ENCODE results near the gene PDZD4. TPM values are rescaled to one million over a fixed set of nuclear protein-coding genes. Genes with fewer than 3 reads are reported as not detected.

Gene PDZD4
- total RNA-seq, result 1 to 10 TPM in 1 of 2 donors, under 1 TPM in 1; 0.28 to 1.8 TPM
- 1 to 10 TPM in 1 of 2 donors, under 1 TPM in 1; 0.15 to 1.1 TPM for polyA plus RNA-seq

GRCh38 chrX:153829799-153830639, at the start of gene PDZD4:
Gene PDZD4, minus strand, starts transcription at chrX:153830544. Its CDS starts 246 bp downstream, at chrX:153830298.
- peaks cover 0 to 4% (median 0%) of the 10 kb centered on the region in 4 donors for H3K27me3 ChIP-seq (ENCODE audit: control insufficient read depth in 4 of 4, insufficient read depth in 4 of 4, low read length in 3 of 4)
- H3K27ac ChIP-seq (ENCODE audit: low read depth in 1 of 2, low read length in 2 of 2), result no peak within 1 kb of the TSS
- 3% methylated on average over 93 of the region's 97 CpGs for WGBS
- TF ChIP-seq NR2F2 (IDR thresholded peaks at IDR 0.05), result no peak
- no peak for TF ChIP-seq FOXA2 (IDR thresholded peaks at IDR 0.05)
- TF ChIP-seq YY1 (IDR thresholded peaks at IDR 0.05), result no peak
- no peak for TF ChIP-seq HNF4A (conservative IDR thresholded peaks at IDR 0.05)
- no peak for TF ChIP-seq EGR1 (IDR thresholded peaks at IDR 0.05; ENCODE audit: low read depth in 2 of 2)
- TF ChIP-seq REST (IDR thresholded peaks at IDR 0.05), result no peak
- TF ChIP-seq ZBTB33 (IDR thresholded peaks at IDR 0.05), result no peak
- no peak for TF ChIP-seq SP1 (IDR thresholded peaks at IDR 0.05)
- no peak for TF ChIP-seq CTCF (IDR thresholded peaks at IDR 0.05; ENCODE audit: low read depth, low read length, missing input control)
- TF ChIP-seq MAX (IDR thresholded peaks at IDR 0.05), result no peak
- no peaks in the 10 kb centered on the region for H3K36me3 ChIP-seq (ENCODE audit: control insufficient read depth in 4 of 4, insufficient read depth in 3 of 4, low read depth in 1 of 4, low read length in 3 of 4)
- DNase-seq (ENCODE audit: low spot score), result no peak
- H3K4me3 ChIP-seq (ENCODE audit: low read depth in 1 of 3, low read length in 3 of 3), result peak within 1 kb of the TSS in 1 of 3 donors; percentile 56
- no peaks in the 10 kb centered on the region for H3K9me3 ChIP-seq (ENCODE audit: control insufficient read depth in 4 of 4, low read length in 3 of 4)
- peaks cover 0 to 5% (median 2%) of the 10 kb centered on the region in 4 donors for H3K4me1 ChIP-seq (ENCODE audit: control insufficient read depth in 4 of 4, insufficient read depth in 4 of 4, low read length in 3 of 4)
- H3K9ac ChIP-seq (ENCODE audit: low read depth in 1 of 2, low read length in 2 of 2), result no peak within 1 kb of the TSS

- no peak overlapping the region for H3K9ac ChIP-seq (ENCODE audit: low read depth in 1 of 2, low read length in 2 of 2)
- H3K9me3 ChIP-seq (ENCODE audit: control insufficient read depth in 4 of 4, low read length in 3 of 4), result no peaks in the 10 kb centered on the region
- WGBS, result 45% methylated on average over 12 of the region's 12 CpGs
- no peaks in the 10 kb centered on the region for H3K4me1 ChIP-seq (ENCODE audit: control insufficient read depth in 4 of 4, insufficient read depth in 4 of 4, low read length in 3 of 4)
- no peak overlapping the region for H3K27ac ChIP-seq (ENCODE audit: low read depth in 1 of 2, low read length in 2 of 2)
- H3K27me3 ChIP-seq (ENCODE audit: control insufficient read depth in 4 of 4, insufficient read depth in 4 of 4, low read length in 3 of 4), result peaks cover 0 to 7% (median 0%) of the 10 kb centered on the region in 4 donors
- no peak for DNase-seq (ENCODE audit: low spot score)
- no peaks in the 10 kb centered on the region for H3K36me3 ChIP-seq (ENCODE audit: control insufficient read depth in 4 of 4, insufficient read depth in 3 of 4, low read depth in 1 of 4, low read length in 3 of 4)
- H3K4me3 ChIP-seq (ENCODE audit: low read depth in 1 of 3, low read length in 3 of 3), result no peak overlapping the region
- TF ChIP-seq EGR1 (IDR thresholded peaks at IDR 0.05; ENCODE audit: low read depth in 2 of 2) (no peak), CTCF (IDR thresholded peaks at IDR 0.05; ENCODE audit: low read depth, low read length, missing input control) (no peak), NR2F2 (IDR thresholded peaks at IDR 0.05) (no peak), HNF4A (conservative IDR thresholded peaks at IDR 0.05) (no peak), RAD21 (IDR thresholded peaks at IDR 0.05) (no peak), GABPA (IDR thresholded peaks at IDR 0.05 in 1 of 2, conservative IDR thresholded peaks at IDR 0.05 in 1 of 2) (no peak), JUND (IDR thresholded peaks at IDR 0.05) (no peak), REST (IDR thresholded peaks at IDR 0.05) (no peak), MAX (IDR thresholded peaks at IDR 0.05) (no peak), FOXA1 (IDR thresholded peaks at IDR 0.05) (no peak)
Measured at GRCh38 chrX:153879741-153880439, 49.5 kb upstream of the PDZD4 start.

Measured in liver (tissue), 9 donors.